HG03095 (cell line): ENCODE results near the gene EPHB2.

Source experiments
- ATAC-seq: cut with Tn5 transposase; IDR thresholded peaks from one replicate; pipeline ENCODE4 v1.9.1; 2021; ENCODE audit warnings: moderate library complexity; ENCODE audit not compliant: unreplicated experiment

The EPHB2 gene

DNA sequence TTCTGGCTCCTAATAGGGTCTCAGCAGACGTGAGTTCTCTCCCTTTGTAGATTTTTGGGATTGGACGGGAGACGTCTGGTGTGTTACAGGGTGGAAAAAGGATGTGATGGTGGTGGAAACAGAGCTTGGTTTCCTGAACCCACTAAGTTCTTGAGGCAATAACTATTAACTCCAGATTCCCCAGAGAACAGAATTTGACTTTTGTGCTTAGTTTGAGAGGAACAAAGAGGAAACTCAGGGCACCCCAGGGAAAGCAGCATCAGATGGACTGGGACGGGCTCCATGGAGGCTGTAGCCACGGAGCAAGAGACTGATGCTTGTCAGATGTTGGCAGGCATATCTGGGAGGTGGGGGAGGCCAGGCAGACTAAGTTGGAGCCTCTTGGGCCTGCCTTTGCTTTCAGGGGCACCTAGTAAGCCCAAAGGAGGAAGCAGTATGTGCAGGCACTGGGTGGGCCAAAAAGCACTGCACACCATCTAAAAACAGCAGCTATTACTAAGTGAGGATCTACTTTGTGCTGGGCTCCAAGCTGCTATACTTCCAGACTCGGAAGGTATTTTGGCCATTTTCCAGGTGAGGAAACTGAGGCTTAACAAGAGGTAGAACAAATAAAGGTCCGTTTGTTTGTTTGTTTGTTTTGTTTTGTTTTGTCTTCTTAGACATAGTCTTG, 66.9 kb downstream of the EPHB2 start:
- ATAC-seq = no peak

DNA sequence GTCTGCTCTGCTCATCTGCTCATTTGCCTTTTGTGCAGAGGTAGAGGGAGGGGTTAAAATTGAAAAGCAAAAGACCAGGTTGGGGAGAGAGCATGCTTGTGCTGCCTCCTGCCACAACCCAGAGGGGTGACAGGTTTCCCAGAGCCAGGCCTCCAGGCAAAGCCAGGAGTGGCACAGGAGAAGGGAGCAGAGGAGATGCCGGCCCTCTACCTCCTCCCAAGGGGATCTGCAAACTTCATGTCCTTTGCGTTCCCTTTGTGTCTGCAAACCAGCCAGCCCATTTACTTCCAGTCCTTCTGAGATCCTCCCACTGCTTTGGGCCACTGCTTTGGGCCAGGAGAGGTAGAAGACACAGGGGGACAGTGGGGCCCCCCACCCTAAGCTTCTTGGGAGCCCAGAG, 67.8 kb downstream of the EPHB2 start:
- ATAC-seq = no peak

DNA sequence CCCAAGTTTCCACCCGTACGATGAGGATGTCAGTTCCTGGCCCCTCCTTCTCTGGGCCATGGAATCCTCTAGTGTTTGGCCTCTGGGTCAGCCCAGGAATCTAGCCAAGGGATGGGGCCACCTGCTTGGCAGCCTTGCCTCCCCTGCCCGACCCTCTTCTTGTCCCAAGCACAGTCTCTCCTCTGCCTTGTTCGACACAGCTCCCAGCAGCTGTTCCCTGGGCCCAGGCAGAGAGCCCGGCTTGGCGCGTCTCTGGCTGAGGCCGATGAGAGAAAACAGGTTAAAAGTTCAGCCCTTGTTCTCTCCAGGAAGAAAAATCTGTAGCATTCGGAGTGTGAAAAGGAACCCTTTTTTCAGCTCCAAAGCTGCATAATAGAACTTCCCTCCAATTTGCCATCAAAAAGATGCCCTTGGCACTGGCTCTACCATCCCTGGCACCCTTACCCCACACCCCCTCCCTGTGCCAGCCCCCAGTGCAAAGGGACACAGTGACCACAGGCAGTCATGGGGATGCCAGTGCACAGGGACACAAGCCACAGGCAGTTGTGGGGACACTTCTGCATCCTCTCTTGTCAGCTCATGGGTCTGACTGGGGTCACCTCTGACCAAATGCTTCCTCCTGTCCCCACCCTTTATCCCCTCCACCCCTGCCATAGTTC, 68.4 kb downstream of the EPHB2 start:
- no peak for ATAC-seq

DNA sequence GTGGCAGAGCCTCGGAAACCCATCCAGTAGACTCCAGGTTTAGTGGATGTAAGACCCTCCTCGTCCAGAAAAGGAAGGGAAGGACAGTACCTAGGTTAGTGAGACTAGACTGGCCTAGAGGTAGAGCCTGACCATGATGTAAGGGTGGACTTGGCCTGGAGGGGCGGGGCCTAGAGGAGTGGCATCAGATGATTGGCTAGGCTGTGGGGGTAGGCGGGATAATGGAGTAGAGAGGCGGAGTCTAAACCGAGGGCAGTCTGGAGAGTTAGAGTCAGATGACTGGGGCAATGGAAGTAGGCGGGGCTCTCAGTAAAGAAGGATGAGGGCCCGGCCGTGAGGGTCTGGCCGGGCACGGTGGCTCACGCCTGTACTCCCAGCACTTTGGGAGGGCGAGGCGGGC, 70.1 kb downstream of the EPHB2 start:
- ATAC-seq = no peak

DNA sequence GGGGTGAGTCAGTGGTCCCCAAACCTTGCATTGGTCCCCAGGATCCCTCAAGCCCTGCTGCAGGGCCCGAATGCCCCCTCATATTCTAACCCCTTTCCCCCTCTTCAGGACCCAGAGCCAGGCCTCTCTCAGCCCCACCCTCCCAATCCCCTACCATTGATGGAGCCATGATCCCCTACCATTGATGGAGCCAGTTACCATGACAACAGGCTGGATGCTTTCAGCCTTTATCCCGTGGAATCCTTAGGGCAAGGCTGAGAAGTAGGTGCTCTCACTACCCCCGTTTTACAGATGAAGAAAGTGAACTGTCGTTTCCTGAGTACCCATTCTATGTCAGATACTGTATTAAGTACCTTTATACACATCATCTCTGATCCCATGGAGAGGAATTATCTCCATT, 70.8 kb downstream of the EPHB2 start:
- no peak for ATAC-seq

DNA sequence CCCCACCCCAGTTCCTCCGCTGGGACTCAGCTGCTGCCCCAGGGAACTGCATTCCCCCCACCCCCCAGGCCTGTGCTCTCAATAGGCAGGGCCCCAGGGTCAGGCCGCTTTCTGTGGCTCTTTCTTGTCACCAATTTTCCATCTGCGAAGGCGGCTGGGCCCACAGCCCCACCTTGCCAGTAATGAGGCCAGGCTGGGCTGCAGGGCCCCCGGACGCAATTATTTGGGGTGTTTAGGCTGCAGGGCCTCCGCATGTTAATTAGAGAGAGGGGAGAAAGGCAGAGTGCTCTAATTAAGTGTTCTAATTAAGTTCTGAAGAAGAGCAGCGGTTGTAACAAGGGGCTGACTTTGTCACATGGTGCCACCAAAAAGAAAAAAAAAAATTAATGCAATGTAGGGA, 71.8 kb downstream of the EPHB2 start:
- ATAC-seq = no peak

DNA sequence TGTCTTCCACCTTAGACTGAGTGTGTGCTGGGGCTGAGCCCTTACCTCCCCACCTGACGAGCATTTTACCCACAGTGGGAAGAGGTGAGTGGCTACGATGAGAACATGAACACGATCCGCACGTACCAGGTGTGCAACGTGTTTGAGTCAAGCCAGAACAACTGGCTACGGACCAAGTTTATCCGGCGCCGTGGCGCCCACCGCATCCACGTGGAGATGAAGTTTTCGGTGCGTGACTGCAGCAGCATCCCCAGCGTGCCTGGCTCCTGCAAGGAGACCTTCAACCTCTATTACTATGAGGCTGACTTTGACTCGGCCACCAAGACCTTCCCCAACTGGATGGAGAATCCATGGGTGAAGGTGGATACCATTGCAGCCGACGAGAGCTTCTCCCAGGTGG, 73.7 kb downstream of the EPHB2 start:
- no peak for ATAC-seq

DNA sequence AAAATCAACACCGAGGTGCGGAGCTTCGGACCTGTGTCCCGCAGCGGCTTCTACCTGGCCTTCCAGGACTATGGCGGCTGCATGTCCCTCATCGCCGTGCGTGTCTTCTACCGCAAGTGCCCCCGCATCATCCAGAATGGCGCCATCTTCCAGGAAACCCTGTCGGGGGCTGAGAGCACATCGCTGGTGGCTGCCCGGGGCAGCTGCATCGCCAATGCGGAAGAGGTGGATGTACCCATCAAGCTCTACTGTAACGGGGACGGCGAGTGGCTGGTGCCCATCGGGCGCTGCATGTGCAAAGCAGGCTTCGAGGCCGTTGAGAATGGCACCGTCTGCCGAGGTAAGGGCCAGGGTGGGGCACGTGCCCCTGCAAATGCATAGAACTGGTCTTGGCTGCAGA, 74.1 kb downstream of the EPHB2 start:
- ATAC-seq = no peak

DNA sequence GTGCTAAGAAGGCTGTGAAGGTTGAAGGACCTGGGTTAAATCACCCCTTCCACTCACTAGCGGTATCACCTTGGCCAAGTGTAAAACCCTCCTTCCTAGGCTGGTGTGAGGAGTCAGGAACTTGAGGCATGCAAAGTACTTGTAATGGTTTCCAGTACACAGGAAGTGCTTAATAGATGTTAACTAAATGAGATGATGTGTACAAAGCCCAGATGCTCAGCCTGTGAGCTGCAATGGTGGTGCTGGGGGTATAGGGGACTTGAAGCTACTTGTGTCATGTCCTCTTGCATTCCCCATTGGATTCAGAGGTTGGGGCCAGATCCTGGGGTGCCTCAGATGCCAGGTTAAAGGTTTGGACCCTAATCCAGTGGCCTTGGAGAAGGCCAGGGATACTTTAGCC, 75.5 kb downstream of the EPHB2 start:
- no peak for ATAC-seq

DNA sequence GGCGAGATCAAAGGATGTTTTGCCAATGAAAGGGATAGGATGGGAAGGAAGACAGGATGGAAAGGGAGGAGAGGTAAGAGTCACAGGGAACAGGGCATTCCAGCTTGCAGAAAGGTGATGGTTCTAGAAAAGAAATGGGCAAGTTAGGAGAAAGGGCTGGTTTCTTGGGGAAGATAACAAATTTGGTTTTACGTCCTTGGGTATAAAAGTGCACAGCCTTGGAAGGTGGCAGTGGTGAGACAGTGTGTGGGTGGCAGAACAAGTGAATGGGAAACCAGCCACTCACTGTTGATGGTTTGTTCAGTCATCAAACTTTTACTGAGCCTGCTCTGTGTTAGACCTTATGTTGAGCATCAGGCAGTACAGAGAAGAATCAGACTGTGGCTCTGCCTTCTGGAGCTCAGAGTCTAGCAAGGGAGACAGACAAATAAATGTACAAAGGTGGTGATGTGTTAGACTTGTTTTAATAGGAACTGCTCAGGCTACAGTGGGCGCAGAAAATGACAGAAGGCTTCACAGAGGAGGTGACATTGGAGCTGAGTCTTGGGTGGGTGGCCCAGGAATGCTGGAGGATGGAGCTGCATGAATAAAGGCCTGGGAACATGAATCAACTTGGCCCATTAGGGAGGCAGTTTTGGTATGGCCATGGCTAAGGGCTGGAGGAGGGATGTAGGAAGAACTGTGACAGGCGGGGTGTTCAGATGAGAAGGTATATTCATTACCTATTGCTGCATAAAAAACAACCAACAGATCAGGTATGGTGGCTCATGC, 76.3 kb downstream of the EPHB2 start:
- ATAC-seq = no peak

DNA sequence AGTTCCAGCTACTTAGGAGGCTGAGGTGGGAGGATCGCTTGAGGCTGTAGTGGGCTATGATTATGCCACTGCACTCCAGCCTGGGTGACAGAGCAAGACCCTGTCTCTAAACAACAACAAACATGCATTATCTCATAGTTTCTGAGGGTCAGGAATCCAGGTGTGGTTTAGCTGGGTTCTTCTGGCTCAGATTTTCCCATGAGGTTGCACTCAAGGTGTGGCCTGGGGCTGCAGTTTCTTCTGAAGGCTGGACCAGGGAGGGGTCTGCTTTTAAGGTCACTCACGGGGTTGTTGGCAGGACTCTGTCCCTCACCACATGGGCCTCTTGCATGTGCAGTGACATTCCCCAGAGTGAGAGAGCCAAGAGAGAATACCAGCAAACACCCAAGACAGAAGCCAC, 77.0 kb downstream of the EPHB2 start:
- no peak for ATAC-seq

DNA sequence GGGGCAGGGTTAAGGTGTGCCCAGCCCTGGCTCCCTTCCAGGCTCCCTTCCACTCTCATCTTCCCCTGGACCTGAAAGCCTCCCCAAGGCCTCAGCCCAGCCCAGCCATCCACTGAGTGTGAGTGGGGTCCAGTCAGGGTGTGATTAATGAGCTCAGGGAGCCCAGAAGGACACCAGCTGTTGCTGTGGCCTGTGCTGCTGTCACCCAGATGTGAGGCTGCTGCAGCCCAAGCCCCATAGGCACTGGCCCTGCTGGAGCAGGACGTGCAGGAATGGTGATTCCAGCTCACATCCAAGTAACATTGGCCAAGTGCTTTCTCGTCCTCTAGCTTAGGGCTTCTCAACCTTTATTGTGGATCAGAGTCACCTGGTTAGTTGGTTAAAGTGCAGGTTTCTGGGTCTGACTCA, 77.6 kb downstream of the EPHB2 start:
- no peak for ATAC-seq

DNA sequence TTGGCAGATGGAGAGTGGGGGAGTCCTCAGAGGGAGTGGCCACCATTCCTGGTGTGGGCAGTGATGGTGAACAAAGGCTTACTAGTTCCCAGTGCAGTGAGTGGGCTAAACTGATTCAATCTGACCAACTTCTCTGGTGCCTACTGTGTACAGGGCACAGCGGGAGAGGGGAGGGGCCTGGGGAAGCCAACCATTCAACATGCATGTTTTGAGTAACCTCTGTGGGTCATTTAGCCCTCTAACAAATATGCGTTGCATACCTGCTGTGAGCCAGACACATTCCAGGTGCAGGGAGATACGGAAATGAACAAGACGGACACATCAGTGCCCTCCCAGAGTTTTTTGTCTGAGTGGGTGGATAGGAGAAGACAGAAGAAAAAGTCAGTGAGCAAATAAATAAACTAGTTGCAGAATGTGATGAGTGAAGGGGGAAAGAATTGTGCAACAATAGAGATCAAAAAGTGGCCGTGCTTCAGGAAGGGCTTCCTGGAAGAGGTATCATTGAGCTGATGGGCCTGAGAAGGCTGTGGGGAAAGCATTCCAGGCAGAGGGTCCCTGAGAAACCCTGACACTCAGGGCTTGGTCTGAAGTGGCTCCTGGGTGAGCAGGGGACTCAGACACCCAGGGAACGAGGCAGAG, 78.8 kb downstream of the EPHB2 start:
- ATAC-seq = no peak

DNA sequence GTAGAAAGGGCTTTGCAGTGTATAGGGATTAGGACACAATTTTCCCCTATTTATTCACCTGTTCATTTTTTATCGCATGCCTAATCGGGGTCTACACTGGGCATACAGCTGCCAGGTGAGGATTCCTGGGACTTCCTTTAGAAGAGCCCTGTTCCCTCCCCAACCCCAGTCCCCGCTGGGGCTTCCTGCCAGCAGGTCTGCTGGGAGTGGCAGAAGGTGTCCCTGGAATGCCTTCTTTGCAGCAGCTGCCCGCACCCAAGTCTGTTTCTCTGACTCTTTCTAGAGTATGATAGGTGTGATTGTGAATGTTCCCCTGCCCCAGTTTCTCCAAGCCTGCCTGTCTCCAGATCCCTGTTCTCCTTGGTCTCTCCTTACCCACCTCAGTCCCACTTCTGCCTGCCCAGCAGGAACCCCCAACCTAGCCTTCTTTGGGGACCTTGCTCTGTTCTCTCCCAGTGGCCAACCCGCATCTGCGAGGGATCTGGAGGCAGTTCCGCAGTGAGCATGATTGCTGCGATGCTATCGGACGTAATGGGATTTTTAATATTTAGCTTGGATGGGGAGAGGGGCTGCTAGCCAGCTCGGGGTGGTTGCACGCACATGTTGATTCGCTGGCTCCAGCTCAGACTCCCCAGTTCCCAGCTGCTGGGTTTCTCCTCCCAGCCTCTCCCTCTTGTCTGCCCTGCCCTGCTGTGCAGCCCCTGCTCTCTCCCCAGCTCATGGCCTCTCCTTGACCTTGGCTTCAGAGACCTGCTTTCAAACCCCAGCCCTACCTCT, 79.8 kb downstream of the EPHB2 start:
- ATAC-seq = no peak

DNA sequence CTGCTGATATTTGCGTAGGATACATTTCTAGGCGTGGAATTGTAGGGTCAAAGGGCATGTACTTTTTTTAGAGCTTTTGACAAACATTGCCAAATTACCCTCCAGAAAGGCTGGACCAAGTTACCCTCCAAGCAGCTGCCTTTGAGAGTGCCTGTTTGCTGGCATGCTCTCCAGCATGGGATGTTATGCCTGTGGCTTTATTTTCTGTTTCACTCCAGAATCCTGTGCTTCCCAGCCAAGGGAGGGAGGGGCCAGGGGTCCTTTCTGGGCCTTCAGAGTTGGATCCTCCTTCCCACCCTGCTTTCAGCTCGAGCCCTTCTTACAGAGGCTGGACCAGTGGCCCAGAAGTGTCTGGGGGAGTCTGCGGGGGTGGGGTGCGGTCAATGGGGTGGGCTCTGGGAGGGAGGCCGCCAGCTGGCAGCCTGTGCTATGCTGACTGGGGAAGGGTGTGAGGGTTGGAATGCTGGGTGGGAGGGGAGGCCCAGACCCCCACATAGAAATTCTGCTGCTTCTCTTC, 81.2 kb downstream of the EPHB2 start:
- ATAC-seq = no peak

DNA sequence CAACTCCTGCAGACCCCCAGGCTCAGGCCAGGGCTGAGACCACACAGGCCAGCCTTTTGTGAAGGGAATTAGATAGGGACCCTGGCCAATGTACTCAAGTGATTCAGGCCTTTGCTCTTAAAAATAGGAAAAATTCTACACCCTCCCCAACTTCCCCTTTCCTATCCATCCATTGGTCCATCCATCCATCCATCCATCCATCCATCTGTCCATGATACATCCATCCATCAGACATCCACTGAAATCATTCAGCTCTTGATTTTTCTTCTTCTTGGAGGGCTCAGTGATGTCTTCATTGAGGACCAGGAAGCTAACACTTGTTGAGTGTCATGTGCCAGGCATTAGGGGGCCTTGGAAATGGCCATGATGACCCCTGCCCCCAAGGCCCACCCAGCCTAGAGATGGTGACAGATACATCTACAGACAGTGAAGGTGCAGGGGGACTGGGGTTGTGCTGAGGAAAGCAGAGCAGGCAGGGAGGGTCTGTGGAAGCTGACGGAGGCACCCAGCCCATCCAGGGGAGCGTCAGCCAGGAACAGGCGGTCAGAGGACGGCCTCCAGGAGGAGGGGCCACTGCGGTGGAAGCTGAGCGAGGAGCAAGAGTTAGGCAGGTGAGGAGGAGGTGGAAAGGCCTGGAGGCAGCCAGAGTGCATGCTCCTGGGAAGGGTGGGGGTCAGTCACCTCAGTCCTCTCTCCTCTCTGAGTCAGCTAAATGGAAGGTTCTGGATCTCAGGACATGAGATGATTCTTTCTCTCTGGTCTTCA, 81.9 kb downstream of the EPHB2 start:
- ATAC-seq = no peak

DNA sequence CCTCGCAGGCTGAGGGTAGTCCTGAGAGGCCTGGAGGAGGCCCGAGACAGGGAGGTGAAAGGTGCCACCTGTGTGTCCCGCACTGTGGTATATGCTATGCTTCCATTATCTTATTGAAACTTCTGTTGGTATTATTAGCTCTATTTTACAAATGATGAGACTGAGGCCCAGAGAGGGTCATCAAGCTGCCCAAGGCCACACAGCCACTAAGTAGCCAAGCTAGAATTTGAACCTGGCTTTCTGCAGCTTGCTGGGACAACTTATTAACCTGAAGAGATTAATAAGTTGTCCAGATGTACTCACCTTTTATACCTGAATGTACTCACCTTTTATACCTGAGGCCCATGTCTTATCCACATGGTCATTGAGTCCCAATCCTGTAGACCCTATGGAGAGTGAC, 83.0 kb downstream of the EPHB2 start:
- no peak for ATAC-seq

DNA sequence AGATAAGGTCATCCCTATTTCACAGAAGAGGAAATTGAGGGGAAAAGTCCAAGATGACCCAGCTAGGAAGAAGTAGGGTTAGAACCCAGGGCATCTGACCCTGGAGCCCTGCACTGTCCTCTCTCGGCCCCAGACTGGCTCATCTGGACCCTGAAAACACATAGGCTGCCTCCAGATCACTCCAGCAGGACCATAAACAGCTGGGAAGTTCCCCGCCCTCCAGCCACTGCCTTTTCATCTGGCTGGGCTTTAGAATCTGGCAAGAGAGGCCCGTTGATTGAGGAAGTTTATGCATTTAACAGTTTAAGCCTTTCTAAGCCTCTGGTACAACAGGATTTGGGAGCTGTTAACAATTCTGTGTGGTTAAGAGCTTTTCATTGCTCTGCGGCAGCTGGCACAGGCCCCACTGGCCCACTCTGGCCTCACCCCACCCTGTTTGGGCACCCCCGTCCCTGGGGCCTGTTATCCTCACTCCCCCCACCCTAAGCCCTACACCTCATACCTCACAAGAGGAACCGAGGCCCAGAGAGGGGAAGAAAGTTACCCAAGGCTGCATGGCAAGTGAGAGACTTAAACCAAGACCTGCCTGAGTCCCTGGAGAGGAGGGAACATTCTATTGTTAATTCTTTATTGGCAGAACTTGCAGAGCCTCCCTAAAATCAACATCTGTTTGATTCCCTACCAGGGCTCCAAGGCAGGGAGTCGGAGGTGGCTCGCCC, 84.2 kb downstream of the EPHB2 start:
- ATAC-seq = no peak

DNA sequence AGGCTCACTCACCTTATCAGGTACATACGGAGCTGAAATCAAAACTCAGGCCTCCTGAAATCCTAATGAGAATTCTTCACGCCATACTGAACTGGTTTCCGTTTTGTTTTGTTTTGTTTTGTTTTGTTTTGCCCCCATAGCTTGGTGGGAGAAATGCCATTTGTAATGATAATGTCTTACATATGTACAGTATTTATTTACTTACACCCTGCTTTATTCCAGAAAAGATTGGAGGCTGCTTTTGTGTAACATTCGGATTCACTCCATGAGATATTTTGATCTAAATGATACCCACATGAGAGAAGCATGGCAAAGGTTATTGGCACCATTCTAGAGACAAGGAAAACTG, 84.7 kb downstream of the EPHB2 start:
- ATAC-seq = no peak

DNA sequence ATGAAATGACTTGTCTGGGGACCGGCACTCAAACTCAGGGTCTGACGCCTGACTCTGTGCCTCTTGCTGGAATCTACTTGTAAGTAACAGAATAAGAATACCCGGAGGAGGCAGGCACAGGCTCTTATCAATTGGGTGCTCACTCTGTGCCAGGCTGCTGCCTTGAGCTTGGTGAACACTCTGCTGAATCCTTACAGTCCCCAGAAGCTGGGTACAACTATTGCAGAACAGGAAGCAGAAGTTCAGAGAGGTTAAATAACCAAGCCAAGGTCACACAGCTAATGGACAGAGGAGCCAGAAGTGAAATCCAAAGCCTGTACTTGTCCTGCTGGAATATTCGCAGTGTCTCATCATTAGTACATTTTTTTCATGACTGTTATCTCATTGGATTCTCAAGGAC, 86.0 kb downstream of the EPHB2 start:
- ATAC-seq = no peak
